IPS-15b (cell line): ENCODE results near the gene CADM2.

Experiments used
- H3K27me3 ChIP-seq: one replicate; pipeline ENCODE4 v1.6.1; 2013; ENCODE audit warnings: low read length; ENCODE audit not compliant: control insufficient read depth, insufficient read depth
- H3K36me3 ChIP-seq: one replicate; pipeline ENCODE4 v1.6.1; 2013; ENCODE audit warnings: low read length; ENCODE audit not compliant: control insufficient read depth, insufficient read depth
- H3K4me1 ChIP-seq: one replicate; pipeline ENCODE4 v1.6.1; 2013; ENCODE audit warnings: mild to moderate bottlenecking, low read length; ENCODE audit not compliant: control insufficient read depth, insufficient read depth
- H3K4me3 ChIP-seq: one replicate; pipeline ENCODE4 v1.5.1; 2013; ENCODE audit warnings: low read depth, low read length
- H3K9ac ChIP-seq: one replicate; pipeline ENCODE4 v1.6.1; 2013; ENCODE audit warnings: low read depth, mild to moderate bottlenecking, low read length
- H3K9me3 ChIP-seq: one replicate; pipeline ENCODE4 v1.6.1; 2013; ENCODE audit warnings: mild to moderate bottlenecking, low read length; ENCODE audit not compliant: control insufficient read depth, insufficient read depth

CADM2 gene

GRCh38 chr3:85710490-85710889 is 751.7 kb downstream of the CADM2 start:
- peaks cover 12% of the 10 kb centered on the region for H3K4me1 ChIP-seq

GRCh38 chr3:85721409-85722145 is 762.8 kb downstream of the CADM2 start:
- Histone ChIP-seq H3K9me3 (no peaks in the 10 kb centered on the region), H3K36me3 (no peaks in the 10 kb centered on the region), H3K4me1 (no peaks in the 10 kb centered on the region), H3K9ac (no peak overlapping the region), H3K4me3 (no peak overlapping the region), H3K27me3 (no peaks in the 10 kb centered on the region)

More at GRCh38 chr3:85710490-85710889, 751.7 kb downstream of the CADM2 start:
- Histone ChIP-seq H3K9me3 (no peaks in the 10 kb centered on the region), H3K9ac (no peak overlapping the region), H3K4me3 (no peak overlapping the region), H3K27me3 (no peaks in the 10 kb centered on the region), H3K36me3 (no peaks in the 10 kb centered on the region)

GRCh38 chr3:85725809-85726208 is 767.0 kb downstream of the CADM2 start:
- no peaks in the 10 kb centered on the region for H3K36me3 ChIP-seq
- H3K27me3 ChIP-seq = no peaks in the 10 kb centered on the region
- no peak overlapping the region for H3K4me3 ChIP-seq
- no peaks in the 10 kb centered on the region for H3K9me3 ChIP-seq
- no peak overlapping the region for H3K9ac ChIP-seq
- no peaks in the 10 kb centered on the region for H3K4me1 ChIP-seq

- Histone ChIP-seq H3K4me3 (no peak overlapping the region), H3K4me1 (no peaks in the 10 kb centered on the region), H3K9me3 (no peaks in the 10 kb centered on the region), H3K9ac (no peak overlapping the region), H3K27me3 (no peaks in the 10 kb centered on the region), H3K36me3 (no peaks in the 10 kb centered on the region)
Observed at GRCh38 chr3:85726241-85726640, 767.5 kb downstream of the CADM2 start.

GRCh38 chr3:85737846-85738245 is 779.1 kb downstream of the CADM2 start:
- no peaks in the 10 kb centered on the region for H3K27me3 ChIP-seq
- H3K9ac ChIP-seq = no peak overlapping the region

DNA sequence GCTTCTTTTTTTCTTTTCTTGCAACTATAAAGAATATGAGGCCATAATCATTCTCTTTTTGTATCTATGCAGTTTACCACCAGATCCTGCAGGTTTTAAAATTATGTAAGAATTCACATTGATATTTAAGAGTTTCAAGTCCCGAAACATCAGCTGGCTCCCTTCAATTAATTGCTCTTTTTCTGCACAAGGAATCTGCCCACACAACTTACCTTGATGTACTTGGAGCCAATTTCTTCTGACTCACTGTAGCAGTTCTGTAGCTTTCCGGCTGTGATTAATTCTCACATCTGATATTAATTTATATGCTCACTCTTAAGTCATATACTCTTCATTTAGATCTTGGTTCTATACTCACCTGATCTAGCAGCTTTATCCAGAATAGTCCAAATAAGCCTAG is 781.8 kb downstream of the CADM2 start:
- no peaks in the 10 kb centered on the region for H3K4me1 ChIP-seq
- H3K36me3 ChIP-seq = no peaks in the 10 kb centered on the region
- no peak overlapping the region for H3K9ac ChIP-seq
- H3K4me3 ChIP-seq = no peak overlapping the region
- no peaks in the 10 kb centered on the region for H3K9me3 ChIP-seq
- no peaks in the 10 kb centered on the region for H3K27me3 ChIP-seq

More at GRCh38 chr3:85737846-85738245, 779.1 kb downstream of the CADM2 start:
- Histone ChIP-seq H3K4me3 (no peak overlapping the region), H3K4me1 (no peaks in the 10 kb centered on the region), H3K36me3 (no peaks in the 10 kb centered on the region), H3K9me3 (no peaks in the 10 kb centered on the region)

- no peak overlapping the region for H3K9ac ChIP-seq
- H3K4me1 ChIP-seq = no peaks in the 10 kb centered on the region
- no peaks in the 10 kb centered on the region for H3K9me3 ChIP-seq
- H3K27me3 ChIP-seq = no peaks in the 10 kb centered on the region
- no peak overlapping the region for H3K4me3 ChIP-seq
- no peaks in the 10 kb centered on the region for H3K36me3 ChIP-seq
Observed at GRCh38 chr3:85758442-85758841, 799.7 kb downstream of the CADM2 start.

DNA sequence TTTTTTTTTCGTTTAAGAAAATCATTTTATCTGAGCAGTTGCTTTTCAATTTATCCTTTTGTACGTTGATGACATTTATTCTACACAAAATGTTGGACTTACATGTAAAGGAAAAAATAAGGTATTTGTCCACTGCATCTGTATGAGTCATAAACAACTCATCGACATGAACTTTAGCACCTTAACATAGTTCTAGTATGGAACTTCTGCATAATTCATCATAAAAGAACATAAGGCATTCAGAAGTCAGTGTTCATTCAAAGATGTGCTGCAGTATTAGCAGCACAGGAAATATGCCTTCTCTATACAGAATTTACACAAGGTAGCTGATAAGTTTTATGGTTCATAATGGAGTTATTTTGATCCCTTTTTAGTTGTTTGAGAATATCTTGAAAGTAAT is 801.6 kb downstream of the CADM2 start:
- no peaks in the 10 kb centered on the region for H3K9me3 ChIP-seq
- H3K9ac ChIP-seq = no peak overlapping the region
- H3K27me3 ChIP-seq = no peaks in the 10 kb centered on the region
- peaks cover 6% of the 10 kb centered on the region for H3K4me1 ChIP-seq
- H3K36me3 ChIP-seq = no peaks in the 10 kb centered on the region
- no peak overlapping the region for H3K4me3 ChIP-seq

- H3K9ac ChIP-seq = no peak overlapping the region
- no peaks in the 10 kb centered on the region for H3K4me1 ChIP-seq
- no peaks in the 10 kb centered on the region for H3K27me3 ChIP-seq
- no peaks in the 10 kb centered on the region for H3K9me3 ChIP-seq
- no peak overlapping the region for H3K4me3 ChIP-seq
- H3K36me3 ChIP-seq = no peaks in the 10 kb centered on the region
Observed at GRCh38 chr3:85780806-85781205, 822.0 kb downstream of the CADM2 start.

GRCh38 chr3:85781806-85782205 is 823.0 kb downstream of the CADM2 start:
- no peaks in the 10 kb centered on the region for H3K9me3 ChIP-seq
- H3K36me3 ChIP-seq = no peaks in the 10 kb centered on the region
- no peak overlapping the region for H3K9ac ChIP-seq
- no peaks in the 10 kb centered on the region for H3K27me3 ChIP-seq
- no peak overlapping the region for H3K4me3 ChIP-seq
- no peaks in the 10 kb centered on the region for H3K4me1 ChIP-seq

GRCh38 chr3:85783291-85783690 is 824.5 kb downstream of the CADM2 start:
- no peak overlapping the region for H3K9ac ChIP-seq
- H3K4me1 ChIP-seq = no peaks in the 10 kb centered on the region
- H3K4me3 ChIP-seq = no peak overlapping the region
- H3K9me3 ChIP-seq = no peaks in the 10 kb centered on the region
- H3K36me3 ChIP-seq = no peaks in the 10 kb centered on the region
- H3K27me3 ChIP-seq = no peaks in the 10 kb centered on the region

- no peaks in the 10 kb centered on the region for H3K9me3 ChIP-seq
- no peaks in the 10 kb centered on the region for H3K27me3 ChIP-seq
- no peaks in the 10 kb centered on the region for H3K36me3 ChIP-seq
- no peaks in the 10 kb centered on the region for H3K4me1 ChIP-seq
- H3K9ac ChIP-seq = no peak overlapping the region
- H3K4me3 ChIP-seq = no peak overlapping the region
Observed at GRCh38 chr3:85785766-85786165, 827.0 kb downstream of the CADM2 start.
